GM21737 (cell line): ENCODE data around the gene TMPRSS4.

ENCODE experiments used
- ATAC-seq: cut with Tn5 transposase; IDR thresholded peaks from one replicate; pipeline ENCODE4 v1.9.1; 2021; ENCODE audit warnings: mild to moderate bottlenecking, moderate library complexity; ENCODE audit not compliant: unreplicated experiment

TMPRSS4 gene

GRCh38 chr11:118170882-118171268 lies 94.0 kb downstream of the TMPRSS4 start:
- no peak for ATAC-seq
